ENCODE data around the gene VOPP1. TPM values are rescaled to one million over a fixed set of nuclear protein-coding genes. Genes with fewer than 3 reads are reported as not detected.

Gene VOPP1
- polyA plus RNA-seq, 3 donors = 11.3 to 34.0 (median 27.9) TPM

DNA sequence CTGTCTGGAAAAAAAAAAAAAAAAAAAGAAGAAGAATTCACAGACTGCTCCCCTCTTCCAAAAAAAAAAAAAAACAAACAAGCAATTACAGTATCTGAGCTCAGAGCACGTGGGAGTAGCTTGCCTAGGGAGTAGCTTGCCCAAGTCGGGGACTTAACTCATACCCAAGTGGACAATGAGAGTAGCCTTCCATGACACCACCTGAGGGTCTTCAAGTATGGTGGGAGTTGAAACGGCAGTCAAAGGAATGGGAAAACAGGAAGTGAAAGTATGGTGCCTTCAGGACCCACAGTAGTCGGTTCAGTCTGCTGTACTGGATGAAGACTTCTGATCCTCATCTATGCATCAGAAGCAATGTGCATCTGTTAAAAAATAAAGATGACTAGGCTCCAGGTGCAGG is 10.6 kb downstream of the VOPP1 start:
- H3K27ac ChIP-seq (ENCODE audit: low read depth, low read length) = no peak overlapping the region
- WGBS, 3 donors = 84 to 93% (median 85%) methylated on average over 4 of the region's 4 CpGs

DNA sequence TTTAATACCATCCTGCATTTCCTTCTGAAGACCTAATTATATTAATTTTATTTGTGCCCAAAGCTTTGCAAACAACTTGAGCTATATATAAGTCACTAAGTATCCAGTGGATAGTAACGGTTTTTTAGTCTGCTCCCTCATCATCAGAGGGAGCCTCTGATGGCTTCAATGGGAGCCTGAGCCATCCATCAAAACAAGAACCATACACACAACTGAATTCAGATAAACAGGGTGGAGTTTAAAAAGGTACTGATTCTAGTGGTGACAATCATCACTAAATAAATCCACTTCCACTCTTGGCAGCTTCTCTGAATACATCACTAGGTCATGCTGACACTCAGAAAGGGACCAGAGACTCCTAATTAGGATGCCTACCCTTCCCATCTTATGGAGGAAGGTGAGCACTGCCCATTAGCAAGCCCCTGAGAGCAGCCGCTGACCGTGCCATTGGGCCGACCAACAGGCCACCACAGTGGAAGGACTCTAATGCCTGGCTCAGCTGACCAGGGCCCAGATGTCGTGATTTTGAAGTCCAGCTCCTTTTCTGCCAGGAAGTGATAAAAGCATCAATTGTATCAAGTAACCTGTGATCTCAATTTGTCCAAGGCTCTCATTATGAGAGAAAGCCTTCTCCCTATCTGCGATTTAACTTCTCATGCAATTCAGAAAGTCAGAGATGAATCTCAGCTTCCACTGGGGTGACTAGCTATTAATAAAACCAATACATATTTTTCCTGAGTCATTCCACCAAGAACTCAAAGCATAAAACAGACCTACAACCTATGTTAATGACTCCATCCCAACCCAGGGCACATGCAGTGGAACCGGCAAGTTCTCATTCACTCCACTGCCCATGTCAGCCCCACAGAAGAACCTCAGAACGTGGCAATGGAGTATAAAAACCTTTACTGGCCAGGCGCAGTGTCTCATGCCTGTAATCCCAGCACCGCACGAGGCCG is 13.1 kb downstream of the VOPP1 start:
- no peak overlapping the region for H3K27ac ChIP-seq (ENCODE audit: low read depth, low read length)
- 90 to 92% (median 90%) methylated on average over 12 of the region's 12 CpGs for WGBS, 3 donors

GRCh38 chr7:55557666-55558188 is 14.6 kb downstream of the VOPP1 start:
- H3K27ac ChIP-seq (ENCODE audit: low read depth, low read length) = no peak overlapping the region
- WGBS, 3 donors = 61 to 88% (median 70%) methylated on average over 7 of the region's 7 CpGs

DNA sequence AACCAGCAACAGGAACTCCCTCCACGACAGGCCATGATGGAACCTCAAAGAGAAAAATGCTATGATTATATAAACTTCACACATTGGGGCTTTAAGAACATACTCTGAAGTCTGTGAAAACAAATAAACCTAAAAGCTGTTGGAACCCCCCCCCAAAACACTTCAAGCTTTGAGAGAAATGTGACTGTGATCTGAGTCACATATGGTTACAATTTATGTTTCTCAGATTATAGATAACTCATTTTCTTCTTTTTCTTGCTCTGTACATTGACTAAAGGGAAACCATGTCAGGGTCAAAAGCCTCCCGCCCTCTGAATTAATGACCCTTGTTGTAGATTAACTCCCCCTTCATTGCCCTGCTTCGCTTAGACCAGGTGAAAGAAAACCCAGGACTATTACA is 15.8 kb downstream of the VOPP1 start:
- WGBS, 3 donors = 89 to 90% (median 90%) methylated on average over 3 of the region's 3 CpGs

GRCh38 chr7:55556031-55556430 is 16.3 kb downstream of the VOPP1 start:
- H3K27ac ChIP-seq (ENCODE audit: low read depth, low read length) = no peak overlapping the region
- 50 to 96% (median 95%) methylated on average over 1 of the region's 1 CpG for WGBS, 3 donors

More for the DNA sequence above, 15.8 kb downstream of the VOPP1 start:
- H3K27ac ChIP-seq (ENCODE audit: low read depth, low read length) = no peak overlapping the region

DNA sequence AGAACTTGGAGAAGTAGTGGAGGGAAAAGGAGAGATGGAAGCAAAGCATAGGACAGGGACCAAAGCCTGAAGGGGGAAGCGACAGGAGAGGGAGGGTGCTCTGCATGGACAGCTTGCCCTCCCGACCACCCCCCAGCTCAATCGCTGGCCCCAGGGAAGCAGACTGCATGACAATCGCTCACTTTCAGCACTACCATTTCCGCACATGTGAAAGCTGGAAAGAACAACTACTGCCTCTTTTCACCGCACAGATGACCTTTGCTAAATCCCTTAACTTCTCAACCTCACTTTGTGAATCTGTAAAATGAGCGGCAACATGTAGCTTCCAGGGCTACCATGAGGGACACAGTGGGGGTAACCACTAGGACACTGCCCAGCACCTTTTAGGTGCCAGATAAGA is 17.1 kb downstream of the VOPP1 start:
- WGBS, 3 donors = 89 to 92% (median 91%) methylated on average over 7 of the region's 7 CpGs
- H3K27ac ChIP-seq (ENCODE audit: low read depth, low read length) = no peak overlapping the region

DNA sequence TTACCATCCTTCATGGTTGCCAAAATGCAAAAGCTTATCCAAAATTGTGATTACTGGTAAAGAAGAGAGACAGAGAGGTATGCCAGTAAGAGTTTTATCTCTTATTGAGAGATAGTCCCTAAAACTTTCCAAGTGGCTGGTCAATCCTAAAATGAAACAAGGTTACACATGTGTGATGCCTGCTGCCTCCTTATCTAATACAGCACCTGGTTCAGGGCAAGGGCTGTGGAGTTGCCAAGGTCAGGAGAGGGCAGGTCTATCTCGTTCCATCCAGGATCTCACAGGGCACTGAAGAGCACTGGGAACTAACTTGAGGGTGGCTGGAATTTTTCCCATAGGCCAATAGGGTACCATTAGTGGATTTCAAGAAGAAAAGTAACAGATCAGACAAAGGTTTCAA is 18.3 kb downstream of the VOPP1 start:
- no peak overlapping the region for H3K27ac ChIP-seq (ENCODE audit: low read depth, low read length)
- 42 to 63% (median 57%) methylated on average over 1 of the region's 1 CpG for WGBS, 3 donors

GRCh38 chr7:55553024-55553345 is 19.3 kb downstream of the VOPP1 start:
- H3K27ac ChIP-seq (ENCODE audit: low read depth, low read length) = no peak overlapping the region

- H3K27ac ChIP-seq (ENCODE audit: low read depth, low read length) = no peak overlapping the region
- WGBS, 3 donors = 41 to 73% (median 60%) methylated on average over 13 of the region's 13 CpGs
These were observed 19.8 kb downstream of the VOPP1 start for GRCh38 chr7:55552320-55553023.

DNA sequence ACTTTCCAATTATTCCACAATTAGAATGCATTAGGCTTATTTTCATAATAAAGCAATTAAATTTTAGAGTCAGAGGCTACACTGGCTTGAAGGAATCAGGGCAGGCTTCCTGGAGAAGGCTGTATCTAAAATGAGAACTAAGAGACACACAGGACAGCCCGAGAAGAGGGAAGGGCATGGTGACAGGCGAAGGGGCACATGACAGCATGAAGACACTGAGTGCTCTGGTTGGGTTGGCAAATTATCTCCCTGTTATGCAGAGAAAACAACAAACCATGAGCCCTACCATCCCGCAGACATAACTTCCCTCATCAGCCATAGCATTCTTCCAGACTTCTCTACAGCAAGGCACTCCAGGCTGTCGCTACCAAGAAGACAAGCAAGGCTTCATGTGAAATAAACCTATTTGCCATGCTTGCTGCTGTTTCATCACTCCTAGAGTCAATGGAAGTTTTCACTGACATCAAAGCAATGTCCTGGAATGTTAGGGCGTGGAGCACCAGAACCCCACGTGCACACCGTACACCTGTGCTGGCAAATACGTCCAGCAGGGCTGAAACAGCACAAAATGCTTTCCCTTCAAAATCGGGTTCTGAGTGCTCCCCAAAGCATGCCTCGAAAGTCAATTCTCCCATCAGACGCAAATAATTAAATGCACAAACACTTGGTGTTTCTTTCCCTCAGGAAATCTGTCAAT is 21.3 kb downstream of the VOPP1 start:
- WGBS, 3 donors = 86 to 90% (median 90%) methylated on average over 11 of the region's 11 CpGs
- no peak overlapping the region for H3K27ac ChIP-seq (ENCODE audit: low read depth, low read length)

GRCh38 chr7:55550010-55550663 is 22.2 kb downstream of the VOPP1 start:
- no peak overlapping the region for H3K27ac ChIP-seq (ENCODE audit: low read depth, low read length)
- 70 to 81% (median 79%) methylated on average over 15 of the region's 15 CpGs for WGBS, 3 donors

DNA sequence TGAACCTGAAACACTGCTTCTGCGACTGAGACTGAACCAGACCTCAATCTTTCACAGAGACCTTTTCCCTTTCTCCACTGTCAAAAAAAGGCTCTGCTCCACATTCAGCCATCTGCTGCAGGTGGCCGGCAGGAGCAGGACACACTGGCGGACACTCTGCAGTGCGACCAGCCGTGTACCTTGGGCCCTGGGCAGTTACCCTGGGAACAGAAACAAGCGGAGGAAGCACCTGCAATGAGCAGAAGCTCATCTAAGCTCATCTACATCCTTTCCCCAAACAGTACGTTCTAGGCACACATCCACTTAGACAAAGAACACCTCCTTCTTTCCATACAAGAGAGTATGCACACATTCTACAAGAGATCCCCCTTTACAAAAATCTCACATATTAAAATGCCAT is 22.8 kb downstream of the VOPP1 start:
- no peak overlapping the region for H3K27ac ChIP-seq (ENCODE audit: low read depth, low read length)
- 79 to 84% (median 80%) methylated on average over 7 of the region's 7 CpGs for WGBS, 3 donors

DNA sequence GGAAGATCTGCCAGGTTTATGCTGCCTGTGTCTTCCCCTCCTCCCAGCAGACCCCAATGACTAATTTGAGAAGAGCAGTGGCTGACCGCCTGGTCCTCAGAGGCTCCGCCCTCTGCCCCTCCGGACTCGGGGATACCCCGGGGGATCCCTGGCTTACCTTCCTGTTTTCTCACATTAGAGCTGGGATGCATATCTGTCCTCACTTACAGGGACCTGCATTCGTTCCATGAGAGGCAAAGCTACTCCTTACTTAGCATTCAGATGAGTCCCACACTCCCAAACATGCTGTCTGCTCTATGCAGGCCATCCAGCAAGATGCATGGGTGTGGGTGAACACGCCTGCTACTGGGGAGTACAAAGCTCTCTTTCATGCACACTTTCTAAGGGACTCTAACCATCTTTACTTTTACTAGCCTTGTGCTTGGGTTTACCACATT is 24.0 kb downstream of the VOPP1 start:
- WGBS, 3 donors = 75 to 76% (median 76%) methylated on average over 7 of the region's 7 CpGs
- H3K27ac ChIP-seq (ENCODE audit: low read depth, low read length) = no peak overlapping the region

- WGBS, 3 donors = 24 to 34% (median 30%) methylated on average over 5 of the region's 5 CpGs
These were observed 25.5 kb downstream of the VOPP1 start for GRCh38 chr7:55546814-55547213.

DNA sequence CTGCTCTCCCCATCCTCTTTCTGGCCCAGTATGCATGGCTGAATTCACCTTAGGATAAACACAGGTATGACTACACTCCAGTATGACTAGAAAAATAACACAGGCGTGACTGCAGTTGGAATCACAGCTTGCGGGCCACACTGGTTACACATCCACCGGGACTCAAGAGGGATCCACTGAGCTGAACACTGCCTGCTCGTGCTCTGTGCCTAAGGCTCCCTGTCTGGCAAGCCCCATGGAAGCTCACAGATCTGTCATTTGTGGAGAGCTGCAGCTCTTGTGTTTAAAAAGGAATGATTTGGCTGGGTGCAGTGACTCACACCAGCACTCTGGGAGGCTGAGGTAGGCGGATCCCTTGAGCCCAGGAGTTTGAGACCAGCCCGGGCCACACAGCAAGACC is 26.8 kb downstream of the VOPP1 start:
- no peak overlapping the region for H3K27ac ChIP-seq (ENCODE audit: low read depth, low read length)
- WGBS, 3 donors = 90 to 92% (median 91%) methylated on average over 6 of the region's 6 CpGs

More at GRCh38 chr7:55546814-55547213, 25.5 kb downstream of the VOPP1 start:
- no peak overlapping the region for H3K27ac ChIP-seq (ENCODE audit: low read depth, low read length)

DNA sequence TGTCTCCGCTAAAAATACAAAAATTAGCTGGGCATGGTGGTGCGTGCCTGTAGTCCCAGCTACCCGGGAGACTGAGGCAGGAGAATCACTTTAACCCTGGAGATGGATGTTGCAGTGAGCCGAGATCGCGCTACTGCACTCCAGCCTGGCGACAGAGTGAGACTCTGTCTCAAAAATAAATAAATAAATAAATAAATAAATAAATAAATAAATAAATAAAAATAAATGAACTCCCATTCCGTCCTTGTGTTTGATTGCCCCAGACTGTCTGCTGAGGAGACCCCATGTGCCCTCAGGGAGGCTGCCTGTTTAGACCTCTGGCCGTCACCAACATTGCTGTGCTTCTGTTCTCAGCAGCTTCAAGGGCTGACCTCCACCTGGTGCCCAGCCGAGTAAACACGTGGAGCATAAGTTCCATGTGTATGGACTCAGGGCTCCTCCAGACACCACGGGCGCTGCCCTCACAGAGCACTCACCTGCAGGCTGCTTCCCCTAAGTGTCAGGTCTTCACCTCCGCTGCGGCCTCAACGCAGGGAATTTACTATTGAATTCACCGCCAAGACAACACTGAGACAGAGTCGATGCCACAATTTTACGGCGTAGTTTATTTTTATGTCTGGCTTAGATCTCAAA is 32.0 kb downstream of the VOPP1 start:
- H3K27ac ChIP-seq (ENCODE audit: low read depth, low read length) = no peak overlapping the region
- WGBS, 3 donors = 95 to 97% (median 97%) methylated on average over 20 of the region's 20 CpGs

DNA sequence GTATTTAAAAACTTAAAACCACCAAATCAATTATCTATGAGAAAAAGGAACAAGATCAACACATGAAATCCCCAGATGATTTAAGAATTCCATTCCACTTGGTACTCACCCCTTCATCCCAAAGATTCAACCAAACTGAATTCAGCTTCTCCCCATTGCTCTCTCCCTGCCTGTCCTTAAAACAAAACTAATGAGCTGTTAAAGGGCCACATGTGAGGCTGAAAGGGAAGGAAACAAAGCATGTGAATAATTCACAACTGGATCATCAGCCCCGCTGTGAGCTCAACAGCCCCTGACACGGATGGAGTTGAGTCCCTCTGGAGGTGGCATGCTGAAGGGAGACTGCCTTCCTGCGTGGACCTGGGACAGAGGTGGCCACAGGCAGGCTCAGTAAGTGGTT is 32.9 kb downstream of the VOPP1 start:
- 60 to 68% (median 62%) methylated on average over 3 of the region's 3 CpGs for WGBS, 3 donors
- no peak overlapping the region for H3K27ac ChIP-seq (ENCODE audit: low read depth, low read length)

DNA sequence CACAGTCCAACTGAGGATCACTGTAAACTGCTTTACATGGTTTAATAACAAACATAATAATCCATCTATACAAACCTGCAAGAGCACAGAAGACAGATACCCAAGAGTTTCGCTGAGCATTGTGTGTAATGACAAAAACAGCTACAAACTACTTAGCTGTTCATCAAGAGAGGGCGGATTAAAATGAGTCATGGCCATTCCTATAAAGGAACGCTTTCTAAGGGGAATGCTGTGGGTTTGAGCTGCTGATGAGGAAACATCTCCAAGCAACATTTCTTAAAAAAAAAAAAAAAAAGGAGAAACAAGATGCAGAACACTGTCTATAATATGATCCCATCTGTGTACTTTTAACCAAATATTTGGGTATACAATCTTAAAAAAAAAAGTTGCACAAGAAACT is 33.8 kb downstream of the VOPP1 start:
- H3K27ac ChIP-seq (ENCODE audit: low read depth, low read length) = no peak overlapping the region
- 69 to 93% (median 71%) methylated on average over 3 of the region's 3 CpGs for WGBS, 3 donors

All from adipose tissue (tissue), 3 donors.